ENCODE data around the gene GPSM3.

DNA sequence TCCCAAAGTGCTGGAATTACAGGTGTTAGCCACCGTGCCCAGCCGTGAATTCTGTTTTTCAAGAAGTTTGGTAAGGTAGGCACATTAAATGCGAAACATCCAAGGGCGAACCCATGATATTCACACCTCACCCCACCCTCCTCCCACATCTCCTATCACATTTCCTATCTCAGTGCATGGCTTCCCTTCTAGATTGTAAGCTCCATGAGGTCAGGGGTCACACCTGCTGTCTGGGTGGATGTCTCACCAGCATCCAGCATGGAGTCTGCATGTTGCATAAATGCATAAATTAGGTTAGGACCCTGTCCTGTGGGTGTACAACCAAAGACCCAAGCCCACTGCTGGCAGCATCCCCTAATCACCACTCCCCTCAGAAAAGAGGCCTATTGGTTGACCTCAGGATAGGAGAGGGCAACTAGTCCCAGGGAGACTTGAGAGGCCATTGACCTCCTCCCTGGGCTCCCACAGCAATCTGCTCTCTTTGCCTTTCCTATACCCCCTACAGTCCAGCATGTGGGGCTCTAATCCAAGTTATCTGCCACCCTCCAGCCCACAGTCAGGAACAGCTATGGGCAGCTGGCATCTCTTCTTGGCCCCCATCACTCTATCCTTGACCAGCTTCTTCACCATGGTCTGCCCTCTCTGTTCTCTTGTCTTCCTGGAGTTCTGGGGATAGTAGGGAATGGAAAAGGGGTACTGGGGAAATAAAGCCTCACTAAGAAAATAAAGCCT lies 44.9 kb downstream of the GPSM3 start:
- TF ChIP-seq, protein P1, sequence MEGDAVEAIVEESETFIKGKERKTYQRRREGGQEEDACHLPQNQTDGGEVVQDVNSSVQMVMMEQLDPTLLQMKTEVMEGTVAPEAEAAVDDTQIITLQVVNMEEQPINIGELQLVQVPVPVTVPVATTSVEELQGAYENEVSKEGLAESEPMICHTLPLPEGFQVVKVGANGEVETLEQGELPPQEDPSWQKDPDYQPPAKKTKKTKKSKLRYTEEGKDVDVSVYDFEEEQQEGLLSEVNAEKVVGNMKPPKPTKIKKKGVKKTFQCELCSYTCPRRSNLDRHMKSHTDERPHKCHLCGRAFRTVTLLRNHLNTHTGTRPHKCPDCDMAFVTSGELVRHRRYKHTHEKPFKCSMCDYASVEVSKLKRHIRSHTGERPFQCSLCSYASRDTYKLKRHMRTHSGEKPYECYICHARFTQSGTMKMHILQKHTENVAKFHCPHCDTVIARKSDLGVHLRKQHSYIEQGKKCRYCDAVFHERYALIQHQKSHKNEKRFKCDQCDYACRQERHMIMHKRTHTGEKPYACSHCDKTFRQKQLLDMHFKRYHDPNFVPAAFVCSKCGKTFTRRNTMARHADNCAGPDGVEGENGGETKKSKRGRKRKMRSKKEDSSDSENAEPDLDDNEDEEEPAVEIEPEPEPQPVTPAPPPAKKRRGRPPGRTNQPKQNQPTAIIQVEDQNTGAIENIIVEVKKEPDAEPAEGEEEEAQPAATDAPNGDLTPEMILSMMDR (IDR thresholded peaks at IDR 0.05; ENCODE audit: low read depth, low read length, missing input control): no peak
- no peak for TF ChIP-seq SP1 (IDR thresholded peaks at IDR 0.05)
- TF ChIP-seq RXRA (IDR thresholded peaks at IDR 0.05): no peak
- TF ChIP-seq, protein P2, sequence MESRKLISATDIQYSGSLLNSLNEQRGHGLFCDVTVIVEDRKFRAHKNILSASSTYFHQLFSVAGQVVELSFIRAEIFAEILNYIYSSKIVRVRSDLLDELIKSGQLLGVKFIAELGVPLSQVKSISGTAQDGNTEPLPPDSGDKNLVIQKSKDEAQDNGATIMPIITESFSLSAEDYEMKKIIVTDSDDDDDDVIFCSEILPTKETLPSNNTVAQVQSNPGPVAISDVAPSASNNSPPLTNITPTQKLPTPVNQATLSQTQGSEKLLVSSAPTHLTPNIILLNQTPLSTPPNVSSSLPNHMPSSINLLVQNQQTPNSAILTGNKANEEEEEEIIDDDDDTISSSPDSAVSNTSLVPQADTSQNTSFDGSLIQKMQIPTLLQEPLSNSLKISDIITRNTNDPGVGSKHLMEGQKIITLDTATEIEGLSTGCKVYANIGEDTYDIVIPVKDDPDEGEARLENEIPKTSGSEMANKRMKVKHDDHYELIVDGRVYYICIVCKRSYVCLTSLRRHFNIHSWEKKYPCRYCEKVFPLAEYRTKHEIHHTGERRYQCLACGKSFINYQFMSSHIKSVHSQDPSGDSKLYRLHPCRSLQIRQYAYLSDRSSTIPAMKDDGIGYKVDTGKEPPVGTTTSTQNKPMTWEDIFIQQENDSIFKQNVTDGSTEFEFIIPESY (IDR thresholded peaks at IDR 0.05): no peak
- TF ChIP-seq, protein P3, sequence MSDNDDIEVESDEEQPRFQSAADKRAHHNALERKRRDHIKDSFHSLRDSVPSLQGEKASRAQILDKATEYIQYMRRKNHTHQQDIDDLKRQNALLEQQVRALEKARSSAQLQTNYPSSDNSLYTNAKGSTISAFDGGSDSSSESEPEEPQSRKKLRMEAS (IDR thresholded peaks at IDR 0.05): no peak
- no peak for TF ChIP-seq TAF1 (conservative IDR thresholded peaks at IDR 0.05)
- TF ChIP-seq EGR1 (IDR thresholded peaks at IDR 0.05; ENCODE audit: low read depth in 2 of 2): no peak
- no peak for TF ChIP-seq GABPA (IDR thresholded peaks at IDR 0.05 in 1 of 2, conservative IDR thresholded peaks at IDR 0.05 in 1 of 2)
- no peak for TF ChIP-seq HNF4G (IDR thresholded peaks at IDR 0.05)

Measured in liver (tissue), 3 donors.